Urothelium cell line (cell line): ENCODE measurements around the gene RPUSD1.

Experiments used
- DNase-seq: peaks from one replicate; pipeline ENCODE4 v3.0.0; 2011; ENCODE audit warnings: low spot score, mixed read lengths
- FAIRE-seq: peaks from 2 replicates; lab custom pipeline; 2011; peaks lifted over from hg19 to GRCh38; lab: Jason Lieb, UNC

Gene RPUSD1

DNA sequence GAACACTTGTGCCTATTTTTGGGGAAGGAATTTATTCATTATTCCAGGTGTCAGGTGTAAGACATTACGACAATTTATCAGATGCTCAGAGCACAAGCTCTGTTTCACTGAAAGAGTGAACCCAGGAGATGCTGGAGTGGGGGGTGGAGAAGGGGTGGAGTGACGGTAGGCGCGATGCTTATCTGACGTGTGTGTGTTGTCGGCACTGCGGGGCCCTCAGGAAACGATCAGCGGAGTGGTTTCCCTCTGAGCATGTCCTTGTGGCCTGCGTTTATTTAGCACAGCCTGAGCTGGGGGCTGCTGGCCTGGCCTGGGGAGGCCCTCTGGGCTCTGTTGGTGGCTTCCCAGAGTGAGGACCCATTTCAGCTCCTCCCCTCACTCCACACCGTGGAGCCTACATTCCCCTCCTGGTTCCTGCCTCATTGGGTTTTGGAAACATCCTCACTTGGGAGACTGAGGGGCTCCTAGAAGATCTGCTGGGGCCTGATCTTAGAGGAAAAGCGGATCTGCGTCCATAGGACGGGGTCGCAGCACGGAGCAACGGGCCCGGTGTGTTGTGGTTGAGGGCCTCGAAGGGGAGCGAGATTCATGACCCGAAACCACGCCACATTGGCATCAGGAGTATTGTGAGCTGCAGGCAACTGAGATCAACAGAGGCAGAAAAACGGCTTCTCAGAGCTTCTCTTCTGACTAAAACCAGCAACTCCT, 31.3 kb upstream of the RPUSD1 start:
- DNase-seq (no peak), FAIRE-seq (no peak)

DNA sequence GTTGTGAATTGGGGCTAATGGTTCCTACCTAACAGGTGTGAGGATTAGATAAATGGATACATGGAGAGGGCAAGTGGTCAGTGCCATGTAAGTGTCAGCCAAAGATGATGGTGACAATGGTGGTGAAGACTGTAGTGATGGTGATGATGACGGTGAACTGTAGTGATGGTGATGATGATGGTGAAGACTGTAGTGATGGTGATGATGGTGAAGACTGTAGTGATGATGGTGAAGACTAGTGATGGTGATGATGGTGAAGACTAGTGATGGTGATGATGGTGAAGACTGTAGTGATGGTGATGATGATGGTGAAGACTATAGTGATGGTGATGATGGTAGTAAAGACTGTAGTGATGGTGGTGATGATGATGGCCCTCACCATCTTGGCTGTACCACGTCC, 30.4 kb upstream of the RPUSD1 start:
- DNase-seq: no peak
- peak; percentile 100 for FAIRE-seq

DNA sequence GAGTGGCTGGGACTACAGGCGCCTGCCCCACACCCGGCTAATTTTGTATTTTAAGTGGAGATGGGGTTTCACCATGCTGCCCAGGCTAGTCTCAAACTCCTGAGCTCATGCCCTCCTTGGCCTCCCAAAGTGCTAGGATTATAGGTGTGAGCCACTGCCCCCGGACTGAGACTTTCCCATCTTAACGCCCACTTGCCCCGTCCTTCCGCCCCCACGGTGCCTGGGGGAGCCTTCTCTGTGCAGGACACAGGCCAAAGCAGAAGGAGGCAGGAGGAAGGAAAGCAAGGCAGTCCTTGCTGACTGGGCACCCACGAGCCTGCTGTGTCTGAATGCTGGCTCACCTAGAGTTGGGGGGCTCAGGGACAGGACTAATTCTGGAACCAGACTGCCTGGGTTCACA, 30.0 kb upstream of the RPUSD1 start:
- no peak for FAIRE-seq

DNA sequence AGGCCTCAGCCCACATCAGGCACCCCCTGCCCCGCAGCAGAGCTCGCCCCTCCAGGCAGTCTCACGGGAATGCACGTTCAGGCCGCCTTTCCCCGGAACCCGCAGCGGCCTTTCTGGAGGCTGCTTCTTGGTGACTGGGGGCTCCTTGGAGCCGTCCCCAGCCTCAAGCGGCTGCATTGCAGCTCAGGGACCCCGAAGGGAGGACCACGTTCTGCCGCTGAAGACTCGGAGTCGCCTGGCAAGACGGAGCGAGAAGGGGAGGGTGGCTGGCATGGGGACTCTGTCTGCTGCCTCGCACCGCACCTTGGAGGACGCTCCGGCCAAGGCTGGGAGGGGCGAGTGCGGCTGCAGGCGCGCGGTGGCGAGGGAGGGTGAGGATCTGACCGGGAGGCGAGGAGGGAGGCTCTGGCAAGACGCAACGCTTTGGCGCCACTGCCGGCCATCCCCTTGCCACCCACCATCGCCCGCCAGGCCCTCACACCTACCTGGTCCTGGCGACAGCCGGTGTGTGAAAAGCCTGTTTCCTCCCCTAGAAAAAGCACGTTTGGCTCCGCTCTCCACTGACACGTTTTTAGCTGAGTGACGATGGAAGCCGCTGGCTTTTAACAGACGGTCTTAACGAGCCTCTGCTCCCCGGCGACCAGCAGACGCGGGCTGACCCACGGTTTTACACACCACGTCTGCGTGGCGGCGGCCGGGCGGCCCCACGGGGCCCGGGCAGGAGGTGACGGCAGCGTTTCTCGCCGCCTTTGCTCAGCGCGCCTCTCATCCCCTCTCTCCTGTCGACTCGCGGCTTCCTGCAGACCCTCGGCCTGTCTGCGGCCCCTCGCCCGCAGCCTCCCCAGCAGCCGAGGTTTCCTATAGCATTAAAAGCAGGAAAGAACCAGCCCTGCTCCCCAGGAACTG, 29.1 kb upstream of the RPUSD1 start:
- no peak for DNase-seq
- no peak for FAIRE-seq

More for the DNA sequence above, 30.0 kb upstream of the RPUSD1 start:
- DNase-seq: no peak

DNA sequence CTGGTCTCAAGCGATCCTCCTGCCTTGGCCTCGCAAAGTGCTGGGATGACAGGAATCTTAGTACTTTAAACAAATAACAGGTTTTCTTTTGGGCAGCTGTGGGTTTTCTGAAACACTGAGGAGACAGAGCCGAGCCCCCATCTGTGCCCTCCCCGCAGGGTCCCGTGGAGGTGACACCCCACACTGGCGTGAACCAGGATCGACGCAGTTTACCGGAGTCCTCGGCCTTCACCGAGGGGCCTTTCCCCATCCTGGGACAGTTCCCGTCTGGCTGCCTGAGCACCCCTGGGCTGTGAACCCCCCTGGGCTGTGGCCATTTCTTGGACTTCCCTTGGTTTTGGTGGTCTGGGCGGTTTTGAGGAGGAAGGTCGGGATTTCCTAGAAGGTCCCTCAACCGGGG, 27.7 kb upstream of the RPUSD1 start:
- FAIRE-seq: no peak
- no peak for DNase-seq

DNA sequence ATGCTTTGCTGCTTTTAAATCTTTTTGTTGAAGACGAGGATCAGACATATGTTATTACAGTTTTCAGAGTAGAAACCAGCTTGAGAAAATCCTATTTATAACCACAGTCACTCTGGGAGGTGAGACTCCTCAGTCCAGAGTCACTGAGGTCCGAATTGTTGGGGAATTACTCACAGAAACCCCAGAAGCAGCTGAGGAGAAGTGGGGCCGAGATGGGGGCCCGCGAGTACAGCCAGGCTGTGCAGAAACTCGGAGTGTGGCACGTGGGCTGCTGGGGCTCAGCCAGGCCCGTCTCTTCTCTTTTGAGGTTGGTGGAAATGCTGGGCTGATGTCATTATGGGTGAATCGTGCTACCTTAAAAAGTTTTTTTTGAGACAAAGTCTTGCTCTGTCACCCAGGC, 26.8 kb upstream of the RPUSD1 start:
- DNase-seq (no peak), FAIRE-seq (no peak)

DNA sequence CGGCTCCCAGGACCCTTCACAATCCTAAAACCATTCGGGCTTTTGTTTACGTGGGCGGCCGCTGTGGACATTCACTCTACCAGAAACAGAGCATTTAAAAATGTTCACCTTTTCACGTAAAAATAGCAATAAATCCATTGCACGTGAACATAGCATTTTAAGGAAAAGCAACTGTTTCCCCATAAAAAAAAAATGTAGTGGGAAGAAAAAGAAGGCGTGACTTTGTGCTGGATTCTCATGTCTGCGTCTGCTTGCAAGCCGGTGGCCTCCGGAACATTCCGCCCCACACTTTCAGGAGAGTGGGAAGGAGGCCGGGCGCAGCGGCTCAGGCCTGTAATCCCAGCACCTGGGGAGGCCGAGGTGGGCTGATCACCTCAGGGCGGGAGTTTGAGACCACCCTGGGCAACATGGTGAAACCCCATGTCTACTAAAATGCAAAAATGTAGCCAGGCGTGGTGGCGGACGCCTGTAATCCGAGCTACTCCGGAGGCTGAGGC, 25.8 kb upstream of the RPUSD1 start:
- no peak for DNase-seq

DNA sequence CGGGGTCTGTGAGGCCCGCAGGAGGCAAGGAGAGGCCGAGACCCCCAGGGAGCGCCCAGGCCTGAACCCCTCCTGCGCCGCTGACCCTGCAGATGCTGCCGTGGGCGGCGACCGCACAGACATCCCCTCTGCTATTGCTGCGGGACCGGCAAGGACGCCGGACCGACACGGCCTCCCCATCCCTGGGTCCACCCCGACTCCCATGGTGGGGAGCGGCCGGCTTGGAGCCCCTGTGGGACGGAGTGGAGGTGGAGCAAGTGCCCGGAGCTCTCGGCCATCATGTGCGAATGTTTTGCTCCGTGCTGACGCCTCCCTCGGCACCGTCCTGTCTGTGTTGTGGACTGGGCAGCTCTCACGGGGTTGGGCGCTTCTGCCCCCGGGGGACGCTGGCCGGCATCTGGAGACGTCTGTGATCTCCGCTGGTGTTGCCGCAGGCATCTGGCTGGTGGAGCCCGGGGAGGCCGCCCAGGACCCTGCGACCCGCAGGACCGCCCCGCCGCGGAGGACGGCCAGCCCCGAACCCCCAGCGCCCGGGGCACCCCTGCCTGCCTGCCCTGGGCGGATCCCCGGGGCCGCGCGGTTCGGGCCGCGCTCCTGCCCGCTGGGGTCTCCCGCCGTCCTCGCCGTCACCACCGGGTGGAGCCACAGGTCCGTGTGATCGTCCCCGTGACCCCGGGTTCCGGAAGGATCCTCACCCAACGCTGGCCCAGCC, 25.2 kb upstream of the RPUSD1 start:
- FAIRE-seq (peak; percentile 73), DNase-seq (peak; percentile 79)

More for the DNA sequence above, 25.8 kb upstream of the RPUSD1 start:
- FAIRE-seq: no peak

DNA sequence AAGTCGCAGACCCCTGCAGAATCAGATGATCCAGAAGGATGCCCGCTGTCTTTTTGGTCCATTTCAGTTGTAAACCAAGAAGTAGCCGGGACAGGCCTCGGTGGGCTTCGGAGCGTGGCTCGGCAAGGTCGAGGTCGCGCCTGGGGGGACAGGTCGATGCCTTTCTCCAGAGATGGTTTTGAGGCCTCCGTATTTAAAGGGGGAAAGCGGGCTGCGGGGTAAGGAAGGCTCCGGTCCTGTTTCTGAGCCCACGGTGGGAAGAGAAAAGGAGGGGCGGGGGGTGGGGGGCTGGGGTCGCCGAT, 19.9 kb upstream of the RPUSD1 start:
- no peak for DNase-seq
- FAIRE-seq: no peak

DNA sequence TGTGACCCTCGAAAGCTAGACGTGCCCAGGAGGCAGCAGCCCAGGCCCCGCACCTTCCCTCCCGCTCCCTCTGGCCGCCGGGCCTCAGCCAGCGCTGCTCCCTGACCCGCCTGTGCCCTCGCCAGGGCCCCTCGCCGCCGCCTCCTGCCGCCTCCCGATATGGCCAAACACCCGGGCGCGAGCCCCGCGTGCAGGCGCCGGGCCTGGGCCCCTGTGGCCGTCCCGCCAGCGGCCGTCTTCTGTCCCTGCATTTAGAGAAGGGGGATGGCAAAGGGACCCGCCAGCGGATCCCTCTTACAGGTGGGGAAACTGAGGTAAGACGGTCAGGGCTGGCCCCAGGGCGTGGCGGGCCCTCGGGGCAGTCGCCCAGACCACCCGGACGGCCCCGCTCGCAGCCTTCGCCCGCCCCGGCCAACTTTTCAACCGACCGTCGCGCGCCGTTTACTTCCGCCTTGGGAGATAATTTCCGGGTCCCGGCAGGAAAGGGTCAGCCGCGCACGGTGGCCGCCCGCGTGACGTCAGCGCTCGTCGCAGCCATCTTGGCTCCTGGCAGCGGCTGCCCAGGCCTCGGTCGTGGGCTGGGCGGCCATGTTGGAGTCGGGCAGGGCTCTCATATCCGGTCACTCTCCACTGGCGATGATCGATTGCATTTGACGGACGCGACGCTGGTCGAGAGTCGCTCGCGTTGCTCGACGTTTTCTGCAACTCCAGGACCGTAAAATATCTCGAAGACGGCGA, 19.3 kb upstream of the RPUSD1 start:
- DNase-seq (peak; percentile 97), FAIRE-seq (peak; percentile 82)

DNA sequence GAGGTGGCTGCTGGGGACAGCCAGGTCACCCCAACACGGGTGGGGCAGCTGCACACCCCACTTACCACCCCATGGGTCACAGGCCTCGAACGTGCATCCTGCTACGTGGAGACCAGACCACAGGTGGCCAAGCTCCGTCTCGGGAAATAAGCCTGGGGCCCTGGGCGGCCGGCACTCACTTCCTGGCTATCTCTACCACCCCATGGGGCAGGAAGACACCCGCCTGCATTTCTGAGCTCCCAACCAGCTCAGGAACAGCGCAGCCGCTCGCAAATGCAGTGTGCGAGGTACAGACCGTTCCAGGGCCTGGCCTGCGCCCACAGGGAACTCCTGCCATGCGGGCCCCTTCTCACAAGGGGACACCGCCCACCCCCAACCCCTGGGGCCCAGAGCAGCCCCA, 17.3 kb upstream of the RPUSD1 start:
- no peak for FAIRE-seq
- no peak for DNase-seq

DNA sequence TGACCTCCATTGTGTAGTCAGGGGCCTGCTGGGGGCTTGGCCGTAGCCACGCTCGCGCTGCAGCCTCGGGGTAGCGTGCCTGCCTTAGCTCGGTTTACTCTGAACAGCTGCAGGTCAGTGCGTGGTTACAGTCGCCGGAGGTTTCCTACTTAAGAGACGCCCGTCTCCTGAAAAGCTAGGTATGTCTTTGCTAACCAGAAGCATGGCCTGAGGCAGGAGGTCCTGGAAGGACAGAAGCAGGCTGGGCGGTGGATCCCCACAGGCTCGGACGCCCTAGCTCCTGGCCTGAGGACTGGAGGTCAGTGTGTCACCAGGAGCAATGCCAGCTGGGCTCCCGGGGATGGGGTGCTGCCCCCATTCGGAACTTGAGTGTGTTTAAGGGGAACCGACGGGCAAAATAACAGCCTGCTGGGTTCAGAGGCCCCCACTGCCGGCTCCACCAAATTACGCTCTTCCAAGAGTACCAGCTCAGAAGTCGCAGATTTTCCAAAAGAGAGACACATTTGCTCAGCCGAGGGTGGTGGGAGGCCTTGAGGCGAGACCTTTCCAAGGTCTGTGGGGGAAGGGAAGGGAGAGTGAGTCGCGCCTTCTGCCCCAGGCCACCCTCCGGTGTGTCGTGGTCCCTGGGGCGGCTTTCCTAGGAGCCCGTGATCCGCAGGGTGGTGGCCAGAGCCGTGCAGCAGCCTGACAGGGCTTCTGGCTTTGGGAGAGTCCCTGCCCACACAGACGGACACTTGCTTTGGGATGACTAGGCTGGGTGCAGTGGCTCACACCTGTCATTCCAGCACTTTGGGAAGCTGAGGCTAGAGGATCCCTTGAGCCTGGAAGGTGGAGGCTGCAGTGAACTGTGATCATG, 16.2 kb upstream of the RPUSD1 start:
- no peak for FAIRE-seq
- DNase-seq: no peak

DNA sequence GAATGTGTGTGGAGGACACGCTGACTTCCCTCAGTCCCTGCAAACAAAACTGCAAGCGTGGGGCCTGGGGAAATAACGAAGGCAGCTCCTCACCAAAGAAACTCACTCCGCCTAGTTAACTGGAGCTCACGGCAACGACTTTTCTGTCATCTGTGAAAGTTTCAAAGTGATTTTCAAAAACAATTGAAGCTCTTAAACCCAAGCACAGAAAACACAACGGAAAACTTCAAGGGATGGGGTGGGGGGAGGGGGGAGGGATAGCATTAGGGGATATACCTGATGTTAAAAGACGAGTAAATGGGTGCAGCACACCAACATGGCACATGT, 15.5 kb upstream of the RPUSD1 start:
- DNase-seq (no peak), FAIRE-seq (no peak)

DNA sequence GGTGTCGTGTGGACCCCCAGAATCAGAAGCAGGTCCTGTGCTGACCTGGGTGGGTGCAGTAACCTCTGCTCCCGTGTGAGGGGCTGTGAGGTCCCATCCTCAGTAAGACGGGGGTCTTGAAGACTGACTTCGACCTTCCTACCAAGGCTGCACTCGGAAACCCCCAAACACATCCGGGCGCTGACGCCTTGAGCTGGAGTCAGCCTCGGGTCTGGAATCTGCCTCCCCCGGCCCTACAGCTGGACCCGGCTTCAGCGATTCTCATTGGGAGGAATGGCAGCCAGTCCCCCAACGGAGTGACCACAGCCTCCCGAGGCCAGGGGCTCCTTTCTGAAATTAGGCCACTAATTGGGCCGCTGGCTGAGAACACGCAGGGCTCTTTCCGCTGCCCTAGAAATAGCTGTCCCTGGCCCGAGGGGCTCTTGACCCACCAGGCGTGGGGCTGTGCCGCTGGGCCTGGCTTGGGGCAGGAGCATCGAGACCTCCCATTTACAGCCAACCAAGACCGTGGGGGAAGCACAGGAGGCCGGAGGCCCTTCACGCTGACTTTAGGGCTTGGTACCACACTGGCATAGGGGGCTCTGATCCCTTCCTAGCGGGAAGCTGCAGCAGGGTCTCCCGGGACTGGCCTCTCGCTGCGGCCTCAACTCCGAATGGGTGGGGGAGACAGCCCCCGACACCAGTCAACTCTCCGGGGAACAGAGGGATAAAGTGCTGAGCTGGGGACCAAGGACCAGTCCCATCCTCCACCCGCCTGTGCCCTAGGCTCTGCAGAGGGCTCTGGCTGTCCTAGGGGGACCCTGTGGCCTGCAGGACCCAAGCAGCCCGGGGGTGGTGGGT, 15.0 kb upstream of the RPUSD1 start:
- FAIRE-seq: no peak
- DNase-seq: no peak

DNA sequence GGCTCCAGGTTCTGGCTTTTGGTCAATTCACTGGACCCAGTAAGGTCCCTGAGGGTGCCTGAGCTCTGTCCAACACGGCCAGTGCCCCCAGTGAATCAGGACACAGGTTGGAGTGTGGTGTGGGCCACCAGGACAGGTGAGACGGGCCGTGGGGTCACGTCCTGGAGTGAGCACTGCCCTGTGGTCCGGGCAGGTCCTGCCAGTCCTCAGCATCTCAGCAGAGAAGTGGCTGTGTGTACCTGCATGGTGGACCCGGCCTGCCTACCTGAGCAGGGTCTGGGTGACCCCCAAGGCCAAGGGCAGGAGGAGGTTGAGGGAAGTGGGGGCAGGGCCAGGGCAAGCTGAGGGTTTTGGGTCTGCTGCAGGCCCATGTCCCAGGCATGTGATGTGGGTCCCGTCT, 14.3 kb upstream of the RPUSD1 start:
- FAIRE-seq (no peak), DNase-seq (no peak)

DNA sequence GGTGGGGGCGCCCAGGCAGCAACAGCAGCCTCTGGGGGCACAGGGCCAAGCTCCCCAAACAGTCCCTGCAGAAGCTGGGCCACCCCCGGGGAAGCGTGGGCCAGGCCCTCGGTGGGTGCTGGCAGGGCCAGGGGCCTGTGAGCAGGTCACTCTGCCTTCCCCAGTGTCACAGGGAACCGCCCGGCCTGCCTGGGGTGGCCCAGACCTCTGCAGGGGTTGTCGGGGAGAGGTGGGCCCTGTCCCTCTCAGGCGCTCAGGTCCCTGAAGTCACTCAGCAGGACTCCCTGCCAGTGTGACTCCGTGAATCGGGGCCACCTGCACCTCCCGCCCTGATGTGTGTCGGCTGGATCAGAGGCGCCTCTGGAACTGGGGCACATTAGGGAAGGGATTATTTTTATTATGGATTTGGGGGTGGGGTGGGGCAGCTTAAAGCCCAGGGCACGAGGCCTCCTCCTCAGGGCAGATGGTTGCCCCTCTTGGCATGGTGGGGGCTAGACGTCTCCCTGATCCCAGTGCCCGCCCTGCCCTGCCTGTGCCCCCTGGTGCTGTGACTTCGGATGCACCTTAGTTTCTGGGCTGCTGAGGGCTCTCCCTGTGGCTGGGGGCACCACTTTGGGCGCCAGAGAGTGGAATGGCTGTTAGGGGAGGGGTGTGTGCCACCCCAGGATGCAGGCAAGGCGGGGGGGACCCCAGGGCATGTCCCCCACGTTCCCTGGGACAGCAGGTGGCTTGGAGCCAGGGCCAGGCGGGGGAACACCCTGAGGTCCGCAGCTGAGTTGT, 13.6 kb upstream of the RPUSD1 start:
- FAIRE-seq: no peak
- no peak for DNase-seq

DNA sequence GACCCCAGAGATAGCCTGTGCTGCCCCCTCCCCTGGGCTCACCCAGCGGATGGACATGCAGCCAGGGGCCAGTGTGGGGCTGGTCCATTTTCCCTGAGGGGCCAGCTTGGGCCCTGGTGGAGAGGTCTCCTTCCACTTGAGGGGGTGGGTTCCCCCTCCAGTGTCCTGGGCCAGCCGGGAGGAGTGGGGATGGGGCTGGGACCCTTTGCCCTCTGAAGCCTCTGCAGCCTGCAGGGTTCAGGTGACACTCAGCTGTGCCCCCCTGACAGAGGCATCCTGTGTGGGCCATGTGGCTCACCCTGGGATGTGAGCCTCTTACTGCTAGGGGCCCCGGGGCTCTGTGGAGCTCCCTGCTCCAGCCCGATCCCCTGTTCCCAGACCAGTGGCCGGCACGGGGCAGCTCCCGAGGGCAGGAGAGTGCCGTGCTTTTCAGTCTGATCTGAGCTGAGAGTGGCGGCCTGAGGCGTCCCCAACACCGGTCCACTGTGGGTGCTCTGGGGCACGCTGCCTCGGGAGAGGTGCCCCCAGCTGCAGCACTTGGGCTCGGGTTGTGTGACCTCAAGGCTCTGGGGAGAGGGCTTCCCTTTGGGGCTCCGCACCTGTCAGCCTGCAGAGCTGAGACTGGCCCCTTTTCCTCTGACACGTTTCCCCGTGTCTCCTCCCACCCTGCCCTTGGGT, 12.8 kb upstream of the RPUSD1 start:
- FAIRE-seq (no peak), DNase-seq (no peak)
